ENCODE measurements around the gene SAMHD1.
"Not testable (repeated sequence)": the region's sequence is repeated elsewhere in the genome, so short reads cannot be mapped to it uniquely, and the experiment has no call there.

SAMHD1 gene

DNA sequence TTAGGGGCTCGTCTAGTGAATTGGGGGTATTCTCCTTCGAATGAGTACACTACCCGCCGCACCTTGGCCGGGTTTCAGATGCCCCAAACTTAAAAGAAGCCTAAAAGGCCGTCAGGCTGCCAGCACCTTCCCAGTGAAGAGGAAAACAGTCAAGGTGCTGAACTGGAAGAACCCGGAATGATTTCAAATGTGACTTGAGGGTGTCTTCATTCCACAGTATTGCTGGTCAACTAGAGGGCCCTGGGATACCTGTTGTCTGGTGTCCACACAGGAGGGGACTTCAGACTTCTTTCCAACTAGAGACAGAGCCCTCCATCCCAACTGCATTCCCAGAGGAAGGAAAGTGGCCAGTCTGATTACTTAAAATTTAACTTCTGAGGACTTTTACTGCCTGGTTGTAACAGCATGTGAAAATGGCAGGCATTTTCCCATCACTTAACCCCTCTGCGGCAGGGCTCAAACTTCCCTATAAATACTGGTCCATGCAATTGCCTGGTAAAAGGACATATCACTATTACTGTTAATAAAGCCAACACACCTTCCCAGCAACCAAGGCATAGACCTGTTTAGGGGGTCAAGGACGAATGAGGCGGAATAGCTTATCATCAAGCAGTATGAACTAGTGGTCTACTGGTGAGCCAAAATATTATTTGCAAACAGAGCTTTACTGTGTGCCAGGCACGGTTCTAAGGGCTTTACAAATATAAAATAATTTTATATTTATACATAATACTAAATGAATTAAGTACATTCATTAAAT, 651 bp upstream of the SAMHD1 start:
- DNase-seq, result peak; percentile 40

DNA sequence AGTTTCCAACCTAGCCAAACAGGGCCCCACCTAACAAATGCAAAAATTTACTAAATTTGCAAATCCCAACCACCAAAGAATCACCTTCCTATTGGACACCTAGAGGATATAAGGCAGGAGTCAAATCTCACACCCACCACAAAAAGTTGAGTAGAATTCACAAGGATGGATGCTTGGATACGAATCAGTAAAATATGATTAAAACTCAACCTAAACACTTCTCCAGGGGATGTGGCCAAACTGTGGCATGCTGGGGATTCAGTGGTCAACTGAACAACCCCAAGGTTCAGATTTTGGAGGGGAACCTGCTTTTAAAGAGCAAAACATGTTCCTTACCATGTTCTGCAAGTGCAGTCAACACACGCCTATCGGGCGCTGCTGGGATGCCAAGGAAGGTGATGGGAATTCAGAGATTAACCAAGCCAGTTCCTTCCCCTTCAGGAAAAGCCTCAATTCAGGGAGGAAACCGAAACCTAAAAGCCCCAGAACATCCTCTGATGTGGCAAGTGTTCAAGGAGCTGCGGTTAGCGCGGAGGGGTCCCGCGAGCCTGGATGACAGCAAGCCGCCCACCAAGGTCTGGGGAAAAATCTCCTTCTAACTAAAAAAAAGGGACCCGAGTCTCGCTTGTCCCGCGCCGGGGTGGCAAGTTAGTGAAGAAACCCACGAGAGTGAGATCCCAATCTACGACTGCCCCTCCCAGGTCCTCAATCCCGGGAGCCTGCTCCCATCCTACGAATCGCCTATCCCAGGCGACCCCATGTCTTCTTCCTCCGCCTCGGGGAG, 902 bp downstream of the SAMHD1 start:
- DNase-seq, result peak; percentile 49

DNA sequence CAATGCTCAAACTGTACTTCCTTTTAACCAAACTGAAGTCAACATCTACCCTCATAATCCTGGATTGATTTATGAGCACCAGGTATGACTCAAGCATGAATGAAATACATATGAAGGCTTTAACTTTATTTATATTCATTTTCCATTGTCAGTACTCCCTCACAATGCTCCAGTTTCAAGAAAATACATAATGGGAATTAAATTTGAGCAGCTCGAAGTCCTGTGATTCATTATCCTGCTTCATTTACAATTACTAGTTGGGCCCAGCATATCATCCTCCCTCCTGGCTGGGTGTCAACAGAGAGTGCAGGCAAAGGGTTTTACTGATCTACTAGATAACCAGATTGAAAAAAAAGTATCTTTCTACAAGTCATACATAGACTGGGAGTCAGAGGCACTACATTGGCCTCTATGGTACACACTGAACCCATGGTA, 10.1 kb downstream of the SAMHD1 start:
- no peak for DNase-seq

DNA sequence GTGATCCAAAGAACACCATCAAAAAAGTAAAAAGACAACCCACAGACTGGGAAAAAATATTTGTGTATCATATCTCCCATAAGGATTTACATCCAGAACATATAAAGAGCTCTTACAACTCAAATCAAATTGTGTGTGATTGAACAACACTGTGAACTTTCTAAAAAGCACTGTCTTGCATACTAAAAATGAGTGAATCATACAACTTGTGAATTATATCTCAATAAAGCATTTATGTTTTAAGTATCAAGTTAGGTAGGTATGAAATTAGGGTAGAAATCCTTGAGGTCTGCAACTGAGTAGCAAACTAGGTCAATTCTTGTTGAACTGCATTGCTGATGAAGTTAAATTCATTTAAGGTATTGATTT, 14.1 kb downstream of the SAMHD1 start:
- no peak for DNase-seq

DNA sequence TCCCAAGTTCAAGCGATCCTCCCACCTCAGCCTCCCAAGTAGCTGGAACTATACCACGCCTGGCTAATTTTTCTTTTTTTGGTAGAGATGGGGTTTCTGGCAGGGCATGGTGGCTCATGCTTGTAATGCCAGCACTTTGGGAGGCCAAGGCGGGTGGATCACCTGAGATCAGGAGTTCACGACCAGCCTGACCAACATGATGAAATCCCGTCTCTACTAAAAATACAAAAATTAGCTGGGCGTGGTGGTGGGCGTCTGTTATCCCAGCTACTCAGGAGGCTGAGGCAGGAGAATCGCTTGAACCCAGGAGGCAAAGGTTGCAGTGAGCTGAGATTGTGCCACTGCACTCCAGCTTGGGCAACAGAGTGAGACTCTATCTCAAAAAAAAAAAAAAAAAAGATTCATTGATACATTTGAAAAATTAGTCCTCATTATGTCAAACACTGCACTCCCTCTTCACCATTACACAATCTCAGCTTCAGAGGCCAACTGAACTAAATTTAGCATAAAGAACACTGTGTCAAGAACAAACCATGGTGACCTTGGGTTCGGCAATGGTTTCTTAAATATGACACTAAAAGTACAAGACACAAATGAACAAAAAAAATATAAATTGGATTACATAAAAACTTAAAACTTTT, 14.6 kb downstream of the SAMHD1 start:
- DNase-seq, result not testable (repeated sequence)

DNA sequence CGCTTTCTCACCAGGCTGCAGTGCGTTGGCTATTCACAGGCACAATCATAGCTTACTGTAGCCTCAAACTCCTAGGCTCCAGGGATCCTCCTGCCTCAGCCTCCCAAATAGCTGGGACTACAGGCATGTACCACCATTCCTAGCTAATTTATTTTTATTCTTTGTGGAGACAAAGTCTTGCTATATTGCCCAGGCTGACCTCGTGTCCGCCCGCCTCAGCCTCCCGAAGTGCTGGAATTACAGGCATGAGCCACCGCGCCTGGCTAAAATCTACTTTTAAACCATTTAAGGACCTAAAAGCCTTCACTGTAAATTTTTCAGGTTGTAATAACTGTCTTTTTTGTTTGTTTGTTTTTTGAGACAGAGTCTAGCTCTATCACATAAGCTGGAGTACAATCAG, 15.2 kb downstream of the SAMHD1 start:
- DNase-seq, result no peak

DNA sequence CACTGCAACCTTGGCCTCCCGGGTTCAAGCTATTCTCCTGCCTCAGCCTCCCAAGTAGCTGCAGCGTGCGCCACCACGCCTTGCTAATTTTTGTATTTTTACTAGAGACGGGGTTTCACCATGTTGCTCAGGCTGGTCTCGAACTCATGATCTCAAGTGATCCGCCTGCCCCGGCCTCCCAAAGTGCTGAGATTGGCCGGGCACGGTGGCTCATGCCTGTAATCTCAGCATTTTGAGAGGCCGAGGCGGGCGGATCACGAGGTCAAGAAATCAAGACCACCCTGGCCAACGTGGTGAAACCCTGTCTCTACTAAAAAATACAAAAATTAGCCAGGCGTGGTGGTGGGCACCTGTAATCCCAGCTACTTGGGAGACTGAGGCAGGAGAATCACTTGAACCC, 17.9 kb downstream of the SAMHD1 start:
- DNase-seq, result not testable (repeated sequence)

DNA sequence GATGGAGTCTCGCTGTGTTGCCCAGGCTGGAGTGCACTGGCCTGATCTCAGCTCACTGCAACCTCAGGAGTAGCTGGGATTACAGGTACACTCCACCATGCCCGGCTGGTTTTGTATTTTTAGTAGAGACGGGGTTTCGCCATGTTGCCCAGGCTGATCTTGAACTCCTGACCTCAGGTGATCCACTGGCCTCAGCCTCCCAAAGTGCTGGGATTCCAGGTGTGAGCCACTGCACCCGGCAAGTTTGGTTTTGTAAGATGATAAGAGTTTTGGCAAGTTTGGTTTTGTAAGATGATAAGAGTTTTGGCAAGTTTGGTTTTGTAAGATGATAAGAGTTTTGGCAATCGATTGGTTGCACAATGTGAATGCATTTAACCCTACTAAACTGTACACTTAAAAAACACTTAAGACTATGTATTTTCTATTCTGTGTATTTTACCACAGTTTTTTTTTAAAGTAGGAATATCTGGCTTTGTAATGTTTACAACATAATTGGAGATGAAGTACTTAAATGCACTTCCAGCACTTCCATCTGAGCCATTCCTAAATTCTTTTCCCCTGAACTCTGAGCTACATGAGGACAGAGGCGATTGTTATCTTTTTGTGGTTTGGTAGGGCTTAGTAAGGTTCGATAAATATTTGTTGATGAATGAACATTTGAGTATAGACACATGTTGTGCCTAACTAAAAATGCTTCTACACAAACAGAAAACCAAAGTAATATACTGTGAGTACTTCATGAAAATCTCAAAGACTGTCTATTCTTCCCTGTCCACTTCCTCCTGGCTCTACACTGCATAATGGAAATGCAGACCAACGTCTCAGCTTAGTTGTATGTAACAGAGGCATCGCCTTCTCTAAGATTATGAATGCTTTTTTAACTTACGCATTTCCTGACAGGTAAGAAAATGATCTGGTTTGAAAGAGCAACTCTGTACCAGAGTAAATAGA, 18.8 kb downstream of the SAMHD1 start:
- no peak for DNase-seq

DNA sequence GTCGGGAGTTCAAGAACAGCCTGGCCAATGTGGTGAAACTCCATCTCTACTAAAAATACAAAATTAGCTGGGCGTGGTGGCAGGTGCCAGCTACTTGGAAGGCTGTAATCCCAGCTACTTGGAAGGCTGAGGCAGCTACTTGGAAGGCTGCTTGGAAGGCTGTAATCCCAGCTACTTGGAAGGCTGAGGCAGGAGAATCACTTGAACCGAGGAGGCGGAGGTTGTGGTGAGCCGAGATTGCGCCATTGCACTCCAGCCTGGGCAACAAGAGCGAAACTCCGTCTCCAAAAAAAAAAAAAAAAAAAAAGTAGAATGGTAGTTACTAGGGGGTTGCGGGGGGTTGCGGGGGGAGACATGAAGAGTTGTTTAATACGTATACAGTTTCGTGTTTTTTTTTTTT, 19.4 kb downstream of the SAMHD1 start:
- not testable (repeated sequence) for DNase-seq

DNA sequence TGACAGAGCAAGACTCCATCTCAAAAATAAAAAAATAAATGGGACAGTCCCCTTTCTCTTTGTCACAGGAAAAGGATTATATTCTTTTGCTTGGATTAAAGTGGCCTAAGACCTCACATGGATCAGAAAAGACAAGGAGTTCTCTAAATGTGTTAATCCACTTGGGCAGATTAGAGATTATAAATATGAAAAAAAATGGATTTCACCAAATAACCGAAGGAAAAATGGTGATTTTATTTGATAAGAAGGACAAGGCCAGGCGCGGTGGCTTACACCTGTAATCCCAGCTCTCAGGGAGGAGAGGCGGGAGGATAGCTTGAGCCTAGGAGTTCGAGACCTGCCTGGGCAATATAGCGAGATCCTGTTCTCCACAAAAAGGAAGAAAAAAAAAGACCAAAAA, 21.8 kb downstream of the SAMHD1 start:
- no peak for DNase-seq

DNA sequence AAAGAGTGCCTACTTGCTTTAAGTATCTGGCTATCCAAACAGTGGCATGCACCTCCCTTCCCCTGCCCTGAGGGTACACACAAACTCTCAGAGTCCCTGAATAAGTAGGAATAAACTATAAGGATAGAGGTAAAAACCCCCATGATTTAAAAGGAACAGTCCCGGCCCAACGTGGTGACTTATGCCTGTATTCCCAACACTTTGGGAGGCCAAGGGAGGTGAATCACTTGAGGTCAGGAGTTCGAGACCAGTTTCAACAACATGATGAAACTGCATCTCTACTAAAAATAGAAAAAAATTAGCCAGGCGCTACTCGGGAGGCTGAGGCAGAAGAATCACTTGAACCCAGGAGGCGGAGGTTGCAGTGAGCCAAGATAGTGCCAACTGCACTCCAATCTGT, 22.2 kb downstream of the SAMHD1 start:
- no peak for DNase-seq

DNA sequence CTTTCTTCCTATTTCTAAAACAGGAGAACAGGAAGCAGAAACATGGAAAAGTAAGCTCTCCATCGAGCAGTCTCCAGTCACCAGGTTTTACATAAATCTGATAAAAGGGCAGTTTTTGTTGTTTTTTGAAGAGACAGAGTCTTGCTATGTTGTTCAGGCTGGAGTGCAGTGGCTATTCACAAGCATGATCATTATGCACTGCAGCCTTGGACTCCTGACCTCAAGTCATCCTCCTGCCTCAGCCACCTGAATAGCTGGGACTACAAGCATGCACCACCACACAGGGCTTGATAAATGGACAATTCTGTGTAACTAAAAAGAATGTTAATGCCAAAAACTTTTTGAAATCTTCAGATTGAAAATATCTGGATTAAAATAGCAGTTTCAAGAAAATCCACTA, 23.8 kb downstream of the SAMHD1 start:
- no peak for DNase-seq

DNA sequence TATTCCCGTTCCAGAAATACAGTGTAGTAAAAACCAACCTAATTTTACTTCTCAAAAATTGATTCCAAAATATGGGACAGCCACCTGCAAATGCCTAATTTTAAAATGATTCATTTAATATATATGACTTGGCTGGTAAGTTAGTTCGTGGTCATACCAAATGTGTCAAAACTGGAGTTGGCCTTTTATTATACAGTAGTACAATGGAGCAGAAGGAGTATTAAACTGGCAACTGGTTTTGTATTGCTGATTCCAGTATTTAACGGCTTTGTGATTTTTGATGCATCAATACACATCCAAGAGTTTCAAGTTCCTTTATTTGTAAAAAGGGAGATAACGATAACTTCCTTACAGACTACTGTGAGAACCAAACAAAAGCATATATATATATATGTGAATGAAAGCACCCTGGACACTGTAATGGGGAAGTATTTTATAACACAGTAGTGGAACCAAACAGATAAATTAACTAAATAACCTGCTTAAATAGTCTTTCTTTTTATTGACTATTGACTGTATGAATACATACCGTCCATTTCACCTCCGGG, 24.8 kb downstream of the SAMHD1 start:
- no peak for DNase-seq

DNA sequence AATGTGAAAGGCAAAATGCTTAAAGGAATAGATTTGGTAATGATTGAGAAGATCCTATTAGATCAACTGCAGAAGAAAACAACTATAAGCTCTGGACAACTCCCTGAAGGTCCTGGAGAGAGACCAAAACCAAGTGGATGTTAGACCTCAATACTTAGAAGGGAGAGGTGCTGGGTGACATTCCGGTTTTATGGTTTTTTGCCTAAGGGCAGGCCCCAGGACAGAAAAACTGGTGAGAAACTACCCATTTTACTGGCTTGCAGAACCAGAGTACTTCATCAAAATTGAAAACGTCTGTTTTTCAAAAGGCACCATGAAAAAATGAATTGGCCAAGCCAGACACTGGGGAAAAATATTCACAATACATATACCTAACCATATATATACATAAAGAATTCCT, 26.3 kb downstream of the SAMHD1 start:
- DNase-seq, result no peak

DNA sequence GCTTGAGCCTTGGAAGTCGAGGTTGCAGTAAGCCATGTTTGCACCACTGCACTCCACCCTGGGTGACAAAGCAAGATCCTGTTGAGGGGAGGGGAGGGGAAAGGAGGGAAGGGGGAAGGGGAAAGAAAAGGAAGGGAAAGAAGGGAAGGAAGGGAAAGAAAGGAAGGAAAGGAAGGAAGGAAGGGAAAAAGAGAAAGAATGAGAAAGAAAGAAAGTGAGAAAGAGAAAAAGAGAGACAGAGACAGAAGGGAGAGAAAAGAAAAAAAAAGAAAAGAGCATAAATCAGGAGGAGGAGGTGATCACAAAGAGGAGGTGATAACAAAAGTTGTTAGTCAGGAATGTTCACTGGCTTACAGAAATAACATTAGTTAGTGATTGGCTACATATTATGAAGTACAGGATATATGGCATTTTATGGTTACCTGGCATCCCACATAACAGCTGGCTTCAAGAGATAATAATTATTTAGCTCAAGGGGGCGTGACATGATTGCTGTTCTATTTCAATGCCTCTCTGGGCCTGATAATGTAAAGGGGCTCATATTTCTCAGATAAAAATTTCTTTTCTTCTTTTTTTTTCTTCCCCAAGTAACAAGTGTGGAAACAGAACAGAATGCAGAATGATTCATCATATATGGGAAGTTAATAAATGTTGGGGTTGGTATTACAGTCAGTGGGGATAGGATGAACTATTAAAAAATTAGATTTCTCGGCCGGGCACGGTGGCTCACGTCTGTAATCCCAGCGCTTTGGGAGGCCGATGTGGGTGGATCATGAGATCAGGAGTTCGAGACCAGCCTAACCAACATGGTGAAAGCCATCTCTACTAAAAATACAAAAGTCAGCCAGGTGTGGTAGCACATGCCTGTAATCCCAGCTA, 27.1 kb downstream of the SAMHD1 start:
- DNase-seq, result no peak

DNA sequence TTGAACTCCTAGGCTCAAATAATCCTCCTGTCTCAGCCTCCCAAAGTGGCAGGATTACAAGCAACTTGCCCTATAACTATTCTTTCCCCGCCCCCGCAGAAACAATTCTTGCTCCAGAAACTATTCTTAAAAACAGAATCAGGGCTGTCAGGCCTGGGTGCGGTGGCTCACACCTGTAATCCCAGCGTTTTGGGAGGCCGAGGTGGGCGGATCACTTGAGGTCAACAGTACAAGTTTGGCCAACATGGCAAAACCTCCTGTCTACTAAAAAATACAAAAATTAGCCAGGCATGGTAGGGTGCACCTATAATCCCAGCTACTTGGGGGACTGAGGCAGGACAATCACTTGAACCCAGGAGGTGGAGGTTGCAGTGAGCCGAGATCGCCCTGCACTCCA, 31.2 kb downstream of the SAMHD1 start:
- no peak for DNase-seq

DNA sequence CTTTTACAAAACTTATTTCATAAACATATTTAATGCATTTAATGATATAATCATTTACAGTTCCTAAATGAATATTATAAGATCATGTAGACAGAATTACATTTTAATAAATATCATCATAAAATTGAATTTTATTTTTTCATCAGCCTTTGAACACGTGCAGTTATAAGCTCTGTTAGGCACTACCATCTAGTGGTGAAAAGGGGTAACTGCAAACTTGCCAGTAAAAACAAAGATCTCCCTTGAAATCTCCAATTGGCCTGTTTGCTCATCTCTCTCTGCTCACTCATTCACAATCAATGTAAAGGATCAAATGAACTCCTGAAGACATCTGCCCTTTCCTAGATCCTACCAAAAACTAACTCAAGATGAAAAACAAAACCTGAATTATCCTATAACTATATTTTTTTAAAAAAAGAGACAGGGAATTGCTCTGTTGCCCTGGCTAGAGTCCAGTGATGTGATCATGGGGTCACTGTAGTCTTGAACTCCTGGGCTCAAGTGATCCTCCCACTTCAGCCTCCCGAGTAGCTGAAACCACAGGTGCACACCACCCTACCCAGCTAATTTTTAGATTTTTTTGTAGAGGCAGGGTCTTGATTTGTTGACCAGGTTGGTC, 31.7 kb downstream of the SAMHD1 start:
- no peak for DNase-seq

DNA sequence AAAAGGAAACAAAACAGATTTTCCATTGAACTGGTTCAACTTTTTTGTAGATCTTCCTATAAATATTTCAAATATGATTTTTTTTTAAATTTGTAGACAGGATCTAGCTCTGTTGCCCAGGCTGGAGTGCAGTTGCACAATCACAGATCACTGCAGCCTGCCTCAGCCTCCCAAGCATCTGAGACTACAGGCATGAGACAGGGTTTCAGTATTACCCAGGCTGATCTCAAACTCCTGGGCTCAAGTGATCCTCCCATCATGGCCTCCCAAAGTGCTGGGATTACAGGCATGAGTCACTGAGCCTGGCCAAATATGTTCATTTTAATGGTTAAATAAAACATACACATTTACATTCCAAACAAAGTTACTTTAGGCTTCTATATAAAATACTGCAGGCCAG, 33.6 kb downstream of the SAMHD1 start:
- DNase-seq, result no peak

DNA sequence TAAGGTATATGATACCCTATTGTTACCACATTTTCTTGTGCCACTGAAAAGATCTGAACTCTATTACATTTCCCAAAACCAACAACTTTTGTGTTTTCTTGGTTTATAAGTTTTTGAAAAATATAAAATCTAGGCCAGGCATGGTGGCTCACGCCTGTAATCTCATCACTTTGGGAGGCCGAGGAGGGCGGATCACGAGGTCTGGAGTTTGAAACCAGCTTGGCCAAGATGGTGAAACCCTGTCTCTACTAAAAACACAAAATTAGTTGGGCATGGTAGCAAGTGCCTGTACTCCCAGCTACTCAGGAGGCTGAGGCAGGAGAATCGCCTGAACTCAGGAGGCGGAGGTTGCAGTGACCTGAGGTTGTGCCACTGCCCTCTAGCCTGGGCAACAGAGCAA, 34.3 kb downstream of the SAMHD1 start:
- no peak for DNase-seq

DNA sequence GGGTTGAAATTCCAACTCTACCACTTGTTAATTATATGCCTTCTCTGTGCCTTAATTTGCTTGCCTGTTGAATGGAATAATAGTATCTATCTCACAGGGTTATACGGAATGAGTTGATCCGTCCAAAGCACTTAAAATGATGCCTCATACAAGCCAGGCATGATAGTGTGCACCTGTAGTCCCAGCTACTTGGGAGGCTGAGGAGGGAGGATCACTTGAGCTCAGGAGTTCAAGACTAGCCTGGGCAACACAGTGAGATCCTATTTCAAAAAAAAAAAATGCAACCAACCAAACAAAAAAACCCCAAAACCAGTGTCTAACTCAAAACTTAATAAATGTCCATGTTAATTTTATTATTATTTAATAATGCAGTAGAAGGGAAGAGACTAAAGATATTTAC, 35.3 kb downstream of the SAMHD1 start:
- DNase-seq, result no peak

DNA sequence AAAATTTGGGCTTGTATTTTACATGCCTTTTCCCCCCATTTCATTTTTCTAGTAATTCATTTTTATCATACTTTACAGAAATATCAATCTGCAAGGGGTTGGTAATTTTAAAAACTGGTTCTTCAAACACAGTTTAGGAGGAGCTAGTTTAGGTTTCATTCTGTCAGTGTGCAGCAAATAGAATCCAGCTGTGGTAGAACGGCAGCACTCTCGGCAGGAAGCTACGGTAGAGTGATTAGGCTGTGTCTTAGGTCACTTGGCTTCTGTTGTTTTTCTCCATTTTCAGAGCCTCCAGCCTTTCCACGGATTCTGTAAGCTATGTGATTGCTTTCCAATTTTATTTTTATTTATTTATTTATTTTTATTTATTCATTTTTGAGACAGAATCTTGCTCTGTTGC, 42.9 kb downstream of the SAMHD1 start:
- DNase-seq, result no peak
